DMS79 (cell line): ENCODE measurements around the gene LRRC8E.
"Not testable (repeated sequence)": the region's sequence is repeated elsewhere in the genome, so short reads cannot be mapped to it uniquely, and the experiment has no call there.

Experiments
- DNase-seq: peaks from one replicate; lab custom pipeline; 2025; lab: John Stamatoyannopoulos, UW

Gene LRRC8E

GRCh38 chr19:7908742-7909461, 20.6 kb downstream of the LRRC8E start:
- DNase-seq: no peak

- no peak for DNase-seq
Observed at GRCh38 chr19:7909471-7910067, 21.3 kb downstream of the LRRC8E start.

DNA sequence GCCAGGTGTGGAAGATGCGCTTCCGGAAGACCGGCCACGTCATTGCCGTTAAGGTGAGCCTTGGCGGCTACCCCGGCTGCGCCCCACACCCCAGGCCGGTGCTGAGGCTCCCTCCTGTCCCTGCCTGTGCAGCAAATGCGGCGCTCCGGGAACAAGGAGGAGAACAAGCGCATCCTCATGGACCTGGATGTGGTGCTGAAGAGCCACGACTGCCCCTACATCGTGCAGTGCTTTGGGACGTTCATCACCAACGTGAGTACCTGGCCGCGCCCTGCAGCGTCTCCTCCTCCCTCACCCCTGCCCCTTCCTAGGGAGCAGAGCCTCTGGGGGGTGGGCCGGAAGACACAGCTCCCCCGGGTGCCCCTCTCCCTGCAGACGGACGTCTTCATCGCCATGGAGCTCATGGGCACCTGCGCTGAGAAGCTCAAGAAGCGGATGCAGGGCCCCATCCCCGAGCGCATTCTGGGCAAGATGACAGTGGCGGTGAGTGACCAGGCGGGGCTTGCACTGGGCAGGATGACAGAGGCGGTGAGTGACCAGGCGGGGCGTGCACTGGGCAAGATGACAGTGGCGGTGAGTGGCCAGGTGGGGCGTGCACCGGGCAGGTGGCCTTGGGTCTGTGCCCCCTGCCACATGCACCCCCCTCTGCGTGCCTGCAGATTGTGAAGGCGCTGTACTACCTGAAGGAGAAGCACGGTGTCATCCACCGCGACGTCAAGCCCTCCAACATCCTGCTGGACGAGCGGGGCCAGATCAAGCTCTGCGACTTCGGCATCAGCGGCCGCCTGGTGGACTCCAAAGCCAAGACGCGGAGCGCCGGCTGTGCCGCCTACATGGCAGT, 22.2 kb downstream of the LRRC8E start:
- DNase-seq: no peak

GRCh38 chr19:7911508-7912143, 23.3 kb downstream of the LRRC8E start:
- DNase-seq: no peak

DNA sequence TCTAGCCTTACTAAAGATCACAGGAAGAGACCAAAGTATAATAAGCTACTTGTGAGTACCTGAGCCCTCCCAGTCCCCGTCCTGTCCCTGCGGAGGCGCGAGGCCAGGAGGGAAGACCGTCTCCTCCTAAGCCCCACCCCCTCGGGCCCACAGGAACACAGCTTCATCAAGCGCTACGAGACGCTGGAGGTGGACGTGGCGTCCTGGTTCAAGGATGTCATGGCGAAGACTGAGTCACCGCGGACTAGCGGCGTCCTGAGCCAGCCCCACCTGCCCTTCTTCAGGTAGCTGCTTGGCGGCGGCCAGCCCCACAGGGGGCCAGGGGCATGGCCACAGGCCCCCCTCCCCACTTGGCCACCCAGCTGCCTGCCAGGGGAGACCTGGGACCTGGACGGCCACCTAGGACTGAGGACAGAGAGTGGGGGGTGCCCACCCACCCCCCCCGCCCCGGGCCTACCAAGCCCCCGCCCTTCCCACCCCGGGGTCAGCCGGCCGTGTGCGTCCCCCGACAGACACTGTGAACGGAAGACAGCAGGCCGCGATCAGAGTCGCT, 23.9 kb downstream of the LRRC8E start:
- DNase-seq: no peak

DNA sequence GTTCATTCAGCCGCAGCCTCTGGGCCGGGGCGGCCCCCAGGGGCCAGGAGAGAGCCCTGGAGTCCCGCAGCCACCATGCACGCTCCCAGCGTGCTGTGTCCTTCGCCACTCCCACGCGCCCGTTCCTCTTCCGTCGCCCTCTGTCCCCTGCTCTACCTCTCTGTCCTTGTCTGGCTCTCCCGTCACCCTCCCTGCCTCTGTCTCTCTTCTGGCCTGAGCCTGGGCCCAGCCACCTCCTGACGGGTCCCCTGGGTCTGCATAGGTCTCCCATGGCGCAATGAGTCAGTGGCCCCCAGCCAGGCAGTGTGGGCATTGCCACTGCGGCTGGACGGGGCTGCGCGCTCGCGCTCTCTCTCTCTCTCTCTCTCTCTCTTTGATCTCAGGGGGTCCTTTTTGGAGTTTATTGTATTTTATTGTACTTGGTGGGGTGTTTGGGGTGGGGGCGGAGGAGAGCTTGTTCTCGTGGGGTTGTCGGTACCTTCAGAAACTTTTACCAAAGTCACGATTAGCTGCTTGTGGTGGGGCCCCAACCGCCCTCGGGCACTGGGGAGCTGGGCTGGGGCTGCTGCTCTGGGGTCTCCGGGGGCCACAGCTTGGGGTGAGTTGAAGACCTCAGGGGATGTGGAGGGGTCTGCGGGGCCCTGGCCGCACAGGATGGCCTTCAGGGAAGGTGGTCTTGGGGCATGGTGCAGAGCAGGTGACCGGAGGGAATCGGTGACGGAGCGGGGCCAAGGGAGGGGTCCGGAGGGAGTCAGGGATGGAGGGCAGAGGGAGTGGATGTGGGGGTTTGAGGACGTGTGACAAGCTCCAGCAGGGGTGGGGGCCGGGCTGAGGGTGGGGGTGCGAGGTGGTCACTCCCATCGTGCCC, 24.6 kb downstream of the LRRC8E start:
- no peak for DNase-seq

GRCh38 chr19:7913652-7914051, 25.3 kb downstream of the LRRC8E start:
- DNase-seq: no peak

GRCh38 chr19:7914099-7914498, 25.8 kb downstream of the LRRC8E start:
- DNase-seq: no peak

DNA sequence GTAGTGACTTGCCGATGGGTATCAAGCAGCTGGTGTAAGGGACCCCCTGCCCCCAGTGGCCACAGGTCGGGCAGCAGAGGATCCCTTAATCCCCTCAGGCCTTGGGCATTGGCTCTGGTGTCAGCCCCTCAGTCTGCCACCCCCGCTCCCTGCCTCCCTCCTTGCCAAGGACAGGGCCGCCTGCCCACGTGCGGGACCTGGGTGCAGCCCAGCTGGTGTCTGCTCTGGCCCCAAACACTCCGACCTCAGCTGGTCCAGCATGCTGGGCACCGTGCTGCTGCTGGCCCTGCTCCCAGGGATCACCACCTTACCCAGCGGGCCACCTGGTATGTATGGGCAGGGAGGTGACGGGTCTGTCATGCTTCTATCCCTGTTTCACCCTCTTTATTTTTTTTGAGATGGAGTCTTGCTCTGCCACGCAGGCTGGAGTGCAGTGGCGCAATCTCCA, 26.3 kb downstream of the LRRC8E start, which contains the start of gene TGFBR3L:
Gene TGFBR3L (plus strand): TSS at position 233 of the 448 bp plus-strand sequence.
- DNase-seq: no peak

GRCh38 chr19:7915250-7916102, 27.2 kb downstream of the LRRC8E start:
- DNase-seq: no peak

GRCh38 chr19:7916103-7916954, 28.0 kb downstream of the LRRC8E start:
- DNase-seq: no peak

- no peak for DNase-seq
Observed at GRCh38 chr19:7916955-7917266, 28.6 kb downstream of the LRRC8E start.

- peak; percentile 16 for DNase-seq
Observed at GRCh38 chr19:7917267-7918061, 29.2 kb downstream of the LRRC8E start.

GRCh38 chr19:7918062-7918614, 29.8 kb downstream of the LRRC8E start:
- DNase-seq: not testable (repeated sequence)

GRCh38 chr19:7918615-7919421, 30.5 kb downstream of the LRRC8E start:
- DNase-seq: no peak

- peak; percentile 91 for DNase-seq
Observed at GRCh38 chr19:7919610-7920518, 31.6 kb downstream of the LRRC8E start, which contains the start of gene SNAPC2. TSS of gene SNAPC2 (plus strand) at chr19:7920338. CDS start at chr19:7920367, 29 bp downstream.
